Muscle of leg (tissue), 11 donors: ENCODE results near the gene SGPL1. TPM values are rescaled to one million over a fixed set of nuclear protein-coding genes. Genes with fewer than 3 reads are reported as not detected.
A peak's percentile ranks its signal among the peaks of the same experiment; 100 is the strongest.

Source experiments
- DNase-seq: peaks from one replicate; pipeline ENCODE4 v3.0.0; 2013
- H3K27ac ChIP-seq: one replicate; pipeline ENCODE4 v1.5.1; 2013; ENCODE audit warnings: mild to moderate bottlenecking, low read length, control low read depth
- H3K27me3 ChIP-seq: one replicate; pipeline ENCODE4 v1.6.1; 2013; ENCODE audit warnings: low read length; ENCODE audit not compliant: control insufficient read depth, insufficient read depth
- H3K36me3 ChIP-seq: one replicate; pipeline ENCODE4 v1.6.1; 2013; ENCODE audit warnings: low read length; ENCODE audit not compliant: control insufficient read depth, insufficient read depth
- H3K4me1 ChIP-seq: one replicate; pipeline ENCODE4 v1.6.1; 2013; ENCODE audit warnings: low read length; ENCODE audit not compliant: control insufficient read depth, insufficient read depth
- H3K4me3 ChIP-seq: one replicate; pipeline ENCODE4 v1.5.1; 2013; ENCODE audit warnings: low read length, control low read depth
- H3K9me3 ChIP-seq: replicated peaks from 2 replicates; pipeline ENCODE4 v1.6.1; 2013; ENCODE audit warnings: low read depth, low read length; ENCODE audit not compliant: control insufficient read depth
- WGBS: methylation state at CpG from one replicate; pipeline ENCODE4 v1.1.5; 2013; ENCODE audit warnings: missing lambda C conversion rate; ENCODE audit not compliant: insufficient coverage; 5-methylcytosine and 5-hydroxymethylcytosine counted together
- polyA plus RNA-seq, 8 donors: library from polyadenylated mRNA; unstranded; fragments of 120-200 nt; gene quantifications; one replicate each; pipeline versions ENCODE4 v1.2.1 to v1.2.3, GENCODE V29; 2013; ENCODE audit warnings: inconsistent platforms in 1 of 8, low replicate concordance in 1 of 8; ENCODE audit not compliant: insufficient read length in 8 of 8, insufficient read depth in 1 of 8
- total RNA-seq: library from RNA; stranded (reverse); fragments of 120-200 nt; gene quantifications from one replicate; pipeline ENCODE4 v1.2.4, GENCODE V29; 2013

Gene SGPL1
- total and polyA plus RNA-seq, 9 donors, result 17.4 to 29.1 (median 23.5) TPM

GRCh38 chr10:70872291-70872690 is 56.5 kb downstream of the SGPL1 start:
- Histone ChIP-seq H3K4me3 (no peak overlapping the region), H3K36me3 (peaks cover 57% of the 10 kb centered on the region), H3K4me1 (no peaks in the 10 kb centered on the region), H3K27ac (no peak overlapping the region), H3K27me3 (no peaks in the 10 kb centered on the region), H3K9me3 (no peaks in the 10 kb centered on the region)
- 96% methylated on average over 4 of the region's 7 CpGs for WGBS
- no peak for DNase-seq

DNA sequence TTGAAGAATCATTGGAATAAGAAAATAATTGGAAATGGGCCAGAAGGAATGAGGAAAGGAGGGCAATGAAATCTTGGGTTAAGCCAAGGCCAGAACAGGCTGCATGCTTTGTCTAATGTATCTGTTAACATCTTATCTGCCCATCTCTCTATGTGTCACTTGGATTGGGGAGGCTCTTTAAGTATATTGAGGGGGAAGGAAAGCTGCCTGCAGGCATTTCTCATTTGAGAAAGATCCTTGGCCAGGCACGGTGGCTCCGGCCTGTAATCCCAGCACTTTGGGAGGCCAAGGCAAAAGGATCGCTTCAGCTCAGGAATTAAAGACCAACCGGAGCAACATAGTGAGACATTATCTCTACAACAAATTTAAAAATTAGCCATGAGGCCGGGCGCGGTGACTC is 58.3 kb downstream of the SGPL1 start:
- Histone ChIP-seq H3K36me3 (peaks cover 65% of the 10 kb centered on the region), H3K27ac (no peak overlapping the region), H3K4me1 (no peaks in the 10 kb centered on the region), H3K27me3 (no peaks in the 10 kb centered on the region), H3K9me3 (no peaks in the 10 kb centered on the region), H3K4me3 (no peak overlapping the region)
- DNase-seq, result no peak
- 100% methylated on average over 2 of the region's 7 CpGs for WGBS

- Histone ChIP-seq H3K27me3 (no peaks in the 10 kb centered on the region), H3K4me3 (no peak overlapping the region), H3K27ac (no peak overlapping the region), H3K9me3 (no peaks in the 10 kb centered on the region), H3K4me1 (no peaks in the 10 kb centered on the region), H3K36me3 (peaks cover 64% of the 10 kb centered on the region)
- WGBS, result 100% methylated on average over 1 of the region's 1 CpG
- no peak for DNase-seq
Measured at GRCh38 chr10:70879207-70879606, 63.5 kb downstream of the SGPL1 start.

DNA sequence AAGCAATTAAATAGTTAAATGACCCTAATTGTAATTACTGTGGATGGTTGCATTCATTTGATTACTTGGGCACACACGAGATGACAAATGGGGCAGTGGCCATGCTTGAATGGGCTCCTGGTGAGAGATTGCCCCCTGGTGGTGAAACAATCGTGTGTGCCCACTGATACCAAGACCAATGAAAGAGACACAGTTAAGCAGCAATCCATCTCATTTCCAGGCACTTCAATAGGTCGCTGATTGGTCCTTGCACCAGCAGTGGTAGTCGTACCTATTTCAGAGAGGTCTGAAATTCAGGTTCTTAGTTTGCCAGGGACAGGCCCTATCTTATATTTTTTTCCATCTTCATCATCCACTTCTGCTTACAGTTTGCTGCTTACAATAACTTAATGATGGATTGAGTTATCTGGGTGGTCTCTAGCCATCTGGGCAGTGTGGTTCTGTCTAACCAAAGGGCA is 64.4 kb downstream of the SGPL1 start:
- Histone ChIP-seq H3K9me3 (no peaks in the 10 kb centered on the region), H3K4me3 (no peak overlapping the region), H3K27me3 (no peaks in the 10 kb centered on the region), H3K36me3 (peaks cover 70% of the 10 kb centered on the region), H3K27ac (no peak overlapping the region), H3K4me1 (no peaks in the 10 kb centered on the region)
- WGBS, result 0% methylated on average over 2 of the region's 4 CpGs
- peak; percentile 85 for DNase-seq

DNA sequence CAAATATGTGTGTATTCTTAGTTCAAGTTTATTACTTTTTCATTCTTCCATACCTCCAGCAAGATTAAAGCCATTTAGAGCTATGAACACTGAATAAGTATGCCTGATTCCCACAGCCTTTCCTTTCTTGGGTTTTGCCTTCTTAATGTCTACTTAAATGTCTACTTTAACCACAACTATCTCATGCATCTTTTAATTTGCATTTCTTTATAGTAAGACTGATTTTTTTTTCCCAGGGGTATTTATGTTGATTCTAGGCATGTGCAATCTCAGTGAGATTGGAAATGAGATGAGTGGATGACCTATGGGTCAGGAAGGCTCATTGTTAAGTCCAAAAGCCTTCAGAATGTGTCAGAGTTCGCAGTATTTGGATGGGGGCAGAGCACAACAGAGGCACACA is 69.0 kb downstream of the SGPL1 start:
- H3K9me3 ChIP-seq, result no peaks in the 10 kb centered on the region
- H3K4me1 ChIP-seq, result peaks cover 18% of the 10 kb centered on the region
- H3K27me3 ChIP-seq, result no peaks in the 10 kb centered on the region
- peaks cover 35% of the 10 kb centered on the region for H3K36me3 ChIP-seq
- H3K27ac ChIP-seq, result no peak overlapping the region
- H3K4me3 ChIP-seq, result no peak overlapping the region
- WGBS, result 83% methylated on average over 1 of the region's 1 CpG
- no peak for DNase-seq

DNA sequence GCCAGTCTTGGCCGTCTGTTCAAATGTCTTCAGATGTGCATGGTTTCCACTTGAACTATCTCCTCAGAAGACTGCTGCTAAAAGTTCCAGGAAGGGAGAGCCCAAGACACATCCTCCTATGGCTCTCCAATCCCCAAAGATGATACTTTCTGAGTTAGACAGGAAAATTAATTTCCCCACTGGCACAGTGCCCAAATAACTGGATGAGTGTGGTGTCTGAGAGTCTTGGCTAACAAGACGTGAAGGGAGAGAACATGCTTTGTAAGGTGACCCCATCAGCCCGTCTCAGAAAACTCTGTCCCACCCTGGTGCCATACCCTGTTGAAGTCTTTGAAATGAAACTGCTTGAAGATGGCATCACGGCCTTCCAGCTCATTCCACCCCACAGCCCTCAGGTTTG is 69.7 kb downstream of the SGPL1 start:
- Histone ChIP-seq H3K4me1 (peaks cover 18% of the 10 kb centered on the region), H3K9me3 (no peaks in the 10 kb centered on the region), H3K36me3 (peaks cover 35% of the 10 kb centered on the region), H3K27me3 (no peaks in the 10 kb centered on the region), H3K27ac (no peak overlapping the region), H3K4me3 (no peak overlapping the region)
- no peak for DNase-seq
- WGBS, result 20% methylated on average over 2 of the region's 4 CpGs

- whole genome bisulfite sequencing, result 76% methylated on average over 11 of the region's 18 CpGs
- no peak for DNase-seq
- Histone ChIP-seq H3K4me1 (peaks cover 23% of the 10 kb centered on the region), H3K9me3 (no peaks in the 10 kb centered on the region), H3K36me3 (peaks cover 30% of the 10 kb centered on the region), H3K4me3 (no peak overlapping the region), H3K27me3 (no peaks in the 10 kb centered on the region), H3K27ac (no peak overlapping the region)
Measured at GRCh38 chr10:70885931-70886903, 70.5 kb downstream of the SGPL1 start.

DNA sequence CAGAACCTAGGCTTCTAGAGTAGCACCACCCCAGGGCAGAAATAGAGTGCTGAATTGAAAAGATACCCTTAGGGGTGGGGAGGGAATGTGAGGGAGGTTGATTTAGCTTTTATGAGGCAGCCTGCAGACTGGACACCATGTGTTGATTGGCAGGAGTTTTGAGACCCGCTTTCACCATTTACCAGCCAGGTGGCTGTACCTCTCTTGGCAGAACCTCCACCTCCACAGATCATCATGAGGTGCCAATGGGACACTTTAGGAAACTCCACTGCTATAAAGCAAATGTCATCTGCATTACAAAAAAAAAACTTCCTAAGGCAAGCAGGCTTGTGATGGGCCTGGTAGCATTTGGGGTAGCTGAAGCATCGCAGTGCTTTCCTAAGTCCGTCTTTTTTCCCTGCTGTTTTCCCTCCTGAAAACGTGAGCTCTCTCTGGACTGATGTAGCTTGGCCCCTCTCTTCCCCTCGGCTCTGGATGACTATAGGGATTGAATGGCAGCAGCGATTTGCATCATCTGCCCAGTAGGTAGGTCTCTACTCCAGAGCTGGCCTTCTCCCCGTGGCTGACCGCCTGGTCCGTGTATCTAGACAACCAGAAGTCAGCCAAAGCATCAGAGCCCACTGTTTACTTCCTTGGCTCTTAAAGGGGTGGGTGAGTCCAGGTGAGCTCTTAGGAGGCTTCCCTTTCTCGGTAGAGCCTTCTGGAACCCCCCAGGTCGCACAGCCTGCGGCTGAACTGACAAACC is 71.3 kb downstream of the SGPL1 start:
- 60% methylated on average over 4 of the region's 12 CpGs for WGBS
- Histone ChIP-seq H3K27ac (peak overlapping the region; percentile 94), H3K27me3 (no peaks in the 10 kb centered on the region), H3K36me3 (peaks cover 22% of the 10 kb centered on the region), H3K4me1 (peaks cover 24% of the 10 kb centered on the region), H3K4me3 (peak overlapping the region; percentile 69), H3K9me3 (no peaks in the 10 kb centered on the region)
- DNase-seq, result no peak

GRCh38 chr10:70887804-70888800 is 72.4 kb downstream of the SGPL1 start, which contains the start of gene PCBD1:
Gene PCBD1, minus strand, starts transcription at chr10:70888565. Its CDS starts 32 bp downstream, at chr10:70888533.
- DNase-seq, result peak; percentile 88
- H3K4me1 ChIP-seq, result peaks cover 24% of the 10 kb centered on the region
- no peaks in the 10 kb centered on the region for H3K9me3 ChIP-seq
- H3K27me3 ChIP-seq, result no peaks in the 10 kb centered on the region
- peak within 1 kb of the TSS; percentile 94 for H3K27ac ChIP-seq
- peak within 1 kb of the TSS; percentile 69 for H3K4me3 ChIP-seq
- peaks cover 16% of the 10 kb centered on the region for H3K36me3 ChIP-seq
- under 1% methylated on average over 72 of the region's 85 CpGs for WGBS
